ENCODE measurements around the gene LHFPL3.

LHFPL3 gene

GRCh38 chr7:104805449-104806317 lies 477.3 kb downstream of the LHFPL3 start:
- H3K4ac ChIP-seq (ENCODE audit: low read depth, low read length) = no peak overlapping the region
- no peak overlapping the region for H2BK5ac ChIP-seq (ENCODE audit: low read depth, low read length, poor library complexity)
- H3K23ac ChIP-seq (ENCODE audit: low read length) = no peak overlapping the region
- H4K12ac ChIP-seq (ENCODE audit: low read depth, low read length) = no peak overlapping the region
- no peak overlapping the region for H3K4me2 ChIP-seq (ENCODE audit: low read length)
- H4K8ac ChIP-seq (ENCODE audit: low read depth, low read length) = no peak overlapping the region
- H3K79me2 ChIP-seq (ENCODE audit: control insufficient read depth, insufficient read depth, low read length, poor library complexity) = no peaks in the 10 kb centered on the region
- no peak overlapping the region for H3K27ac ChIP-seq (ENCODE audit: low read depth, low read length)
- no peaks in the 10 kb centered on the region for H3K9me3 ChIP-seq (ENCODE audit: insufficient read depth, low read depth, low read length)
- no peaks in the 10 kb centered on the region for H3K36me3 ChIP-seq (ENCODE audit: control insufficient read depth in 1 of 2, insufficient read depth in 2 of 2, low read length in 2 of 2)
- H3K4me1 ChIP-seq (ENCODE audit: control insufficient read depth in 1 of 2, insufficient read depth in 2 of 2, low read length in 2 of 2) = no peaks in the 10 kb centered on the region
- no peaks in the 10 kb centered on the region for H3K27me3 ChIP-seq (ENCODE audit: insufficient read depth, low read length)
- no peak overlapping the region for H4K91ac ChIP-seq (ENCODE audit: low read depth, low read length)
- H2BK12ac ChIP-seq (ENCODE audit: low read length) = no peak overlapping the region
- no peak overlapping the region for H3K14ac ChIP-seq (ENCODE audit: low read length)
- H2BK120ac ChIP-seq (ENCODE audit: insufficient read depth, low read length, poor library complexity) = no peak overlapping the region
- H3K79me1 ChIP-seq (ENCODE audit: low read length) = no peaks in the 10 kb centered on the region
- no peak overlapping the region for H3K4me3 ChIP-seq (ENCODE audit: low read depth, low read length)
- no peak overlapping the region for H3K18ac ChIP-seq (ENCODE audit: low read length)
- no peak overlapping the region for H2AK5ac ChIP-seq (ENCODE audit: low read length)
- H2AFZ ChIP-seq (ENCODE audit: insufficient read depth, low read length, poor library complexity) = no peak overlapping the region
- WGBS (ENCODE audit: extremely low coverage, insufficient coverage, insufficient read length) = no CpG with 5 or more reads among the region's 8 CpGs
- no peak for DNase-seq
- H3K9ac ChIP-seq (ENCODE audit: low read length) = no peak overlapping the region

- DNase-seq = no peak
- H4K12ac ChIP-seq (ENCODE audit: low read depth, low read length) = no peak overlapping the region
- no peaks in the 10 kb centered on the region for H3K27me3 ChIP-seq (ENCODE audit: insufficient read depth, low read length)
- H2BK5ac ChIP-seq (ENCODE audit: low read depth, low read length, poor library complexity) = no peak overlapping the region
- H3K27ac ChIP-seq (ENCODE audit: low read depth, low read length) = no peak overlapping the region
- H3K79me1 ChIP-seq (ENCODE audit: low read length) = no peaks in the 10 kb centered on the region
- no peak overlapping the region for H3K18ac ChIP-seq (ENCODE audit: low read length)
- H3K9ac ChIP-seq (ENCODE audit: low read length) = no peak overlapping the region
- no peak overlapping the region for H4K91ac ChIP-seq (ENCODE audit: low read depth, low read length)
- H2BK120ac ChIP-seq (ENCODE audit: insufficient read depth, low read length, poor library complexity) = no peak overlapping the region
- no peaks in the 10 kb centered on the region for H3K36me3 ChIP-seq (ENCODE audit: control insufficient read depth in 1 of 2, insufficient read depth in 2 of 2, low read length in 2 of 2)
- WGBS (ENCODE audit: extremely low coverage, insufficient coverage, insufficient read length) = no CpG with 5 or more reads among the region's 6 CpGs
- no peaks in the 10 kb centered on the region for H3K9me3 ChIP-seq (ENCODE audit: insufficient read depth, low read depth, low read length)
- no peak overlapping the region for H2BK12ac ChIP-seq (ENCODE audit: low read length)
- no peak overlapping the region for H2AFZ ChIP-seq (ENCODE audit: insufficient read depth, low read length, poor library complexity)
- no peak overlapping the region for H3K4me3 ChIP-seq (ENCODE audit: low read depth, low read length)
- H3K23ac ChIP-seq (ENCODE audit: low read length) = no peak overlapping the region
- no peak overlapping the region for H2AK5ac ChIP-seq (ENCODE audit: low read length)
- H3K79me2 ChIP-seq (ENCODE audit: control insufficient read depth, insufficient read depth, low read length, poor library complexity) = no peaks in the 10 kb centered on the region
- no peak overlapping the region for H3K4ac ChIP-seq (ENCODE audit: low read depth, low read length)
- H3K4me1 ChIP-seq (ENCODE audit: control insufficient read depth in 1 of 2, insufficient read depth in 2 of 2, low read length in 2 of 2) = no peaks in the 10 kb centered on the region
- H3K4me2 ChIP-seq (ENCODE audit: low read length) = no peak overlapping the region
- H4K8ac ChIP-seq (ENCODE audit: low read depth, low read length) = no peak overlapping the region
- no peak overlapping the region for H3K14ac ChIP-seq (ENCODE audit: low read length)
Measured at GRCh38 chr7:104807671-104808070, 479.3 kb downstream of the LHFPL3 start.

DNA sequence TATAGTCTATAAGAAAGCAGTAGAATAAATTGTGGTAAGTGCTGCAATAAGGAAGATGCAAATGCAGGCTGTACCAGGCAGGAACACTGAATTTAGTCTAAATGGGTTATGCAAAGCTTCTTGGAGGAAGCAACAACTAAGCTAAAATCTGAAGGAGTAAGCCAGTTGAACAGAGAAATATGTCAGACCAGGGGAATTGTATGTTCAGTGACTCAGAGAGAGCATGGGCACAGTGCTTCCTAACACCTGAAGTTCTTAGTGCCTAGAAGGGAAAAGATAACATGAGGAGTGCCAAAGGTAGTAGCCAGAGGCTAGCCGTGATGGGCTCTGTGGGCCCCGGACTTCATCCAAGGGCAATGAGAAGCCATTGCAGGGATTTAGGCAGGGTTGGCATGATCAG lies 481.5 kb downstream of the LHFPL3 start:
- H4K8ac ChIP-seq (ENCODE audit: low read depth, low read length) = no peak overlapping the region
- no peak overlapping the region for H3K14ac ChIP-seq (ENCODE audit: low read length)
- DNase-seq = no peak
- no peak overlapping the region for H4K12ac ChIP-seq (ENCODE audit: low read depth, low read length)
- no peaks in the 10 kb centered on the region for H3K79me2 ChIP-seq (ENCODE audit: control insufficient read depth, insufficient read depth, low read length, poor library complexity)
- H3K27ac ChIP-seq (ENCODE audit: low read depth, low read length) = no peak overlapping the region
- H3K36me3 ChIP-seq (ENCODE audit: control insufficient read depth in 1 of 2, insufficient read depth in 2 of 2, low read length in 2 of 2) = no peaks in the 10 kb centered on the region
- no peaks in the 10 kb centered on the region for H3K4me1 ChIP-seq (ENCODE audit: control insufficient read depth in 1 of 2, insufficient read depth in 2 of 2, low read length in 2 of 2)
- H2AK5ac ChIP-seq (ENCODE audit: low read length) = no peak overlapping the region
- no peaks in the 10 kb centered on the region for H3K27me3 ChIP-seq (ENCODE audit: insufficient read depth, low read length)
- H4K91ac ChIP-seq (ENCODE audit: low read depth, low read length) = no peak overlapping the region
- H3K9me3 ChIP-seq (ENCODE audit: insufficient read depth, low read depth, low read length) = no peaks in the 10 kb centered on the region
- H2BK120ac ChIP-seq (ENCODE audit: insufficient read depth, low read length, poor library complexity) = no peak overlapping the region
- no CpG with 5 or more reads among the region's 2 CpGs for WGBS (ENCODE audit: extremely low coverage, insufficient coverage, insufficient read length)
- H3K23ac ChIP-seq (ENCODE audit: low read length) = no peak overlapping the region
- H3K4ac ChIP-seq (ENCODE audit: low read depth, low read length) = no peak overlapping the region
- no peak overlapping the region for H2AFZ ChIP-seq (ENCODE audit: insufficient read depth, low read length, poor library complexity)
- H3K18ac ChIP-seq (ENCODE audit: low read length) = no peak overlapping the region
- no peak overlapping the region for H3K4me2 ChIP-seq (ENCODE audit: low read length)
- H3K4me3 ChIP-seq (ENCODE audit: low read depth, low read length) = no peak overlapping the region
- no peak overlapping the region for H2BK12ac ChIP-seq (ENCODE audit: low read length)
- H3K79me1 ChIP-seq (ENCODE audit: low read length) = no peaks in the 10 kb centered on the region
- no peak overlapping the region for H3K9ac ChIP-seq (ENCODE audit: low read length)
- H2BK5ac ChIP-seq (ENCODE audit: low read depth, low read length, poor library complexity) = no peak overlapping the region

GRCh38 chr7:104814126-104814525 lies 485.7 kb downstream of the LHFPL3 start:
- no peak overlapping the region for H3K23ac ChIP-seq (ENCODE audit: low read length)
- no peak overlapping the region for H2AFZ ChIP-seq (ENCODE audit: insufficient read depth, low read length, poor library complexity)
- no peak overlapping the region for H3K27ac ChIP-seq (ENCODE audit: low read depth, low read length)
- no peaks in the 10 kb centered on the region for H3K79me1 ChIP-seq (ENCODE audit: low read length)
- H2BK120ac ChIP-seq (ENCODE audit: insufficient read depth, low read length, poor library complexity) = no peak overlapping the region
- no peak overlapping the region for H3K4ac ChIP-seq (ENCODE audit: low read depth, low read length)
- H3K9me3 ChIP-seq (ENCODE audit: insufficient read depth, low read depth, low read length) = no peaks in the 10 kb centered on the region
- no peak overlapping the region for H3K4me2 ChIP-seq (ENCODE audit: low read length)
- no peak overlapping the region for H2AK5ac ChIP-seq (ENCODE audit: low read length)
- WGBS (ENCODE audit: extremely low coverage, insufficient coverage, insufficient read length) = no CpG with 5 or more reads among the region's 3 CpGs
- DNase-seq = no peak
- H3K18ac ChIP-seq (ENCODE audit: low read length) = no peak overlapping the region
- no peak overlapping the region for H3K14ac ChIP-seq (ENCODE audit: low read length)
- H3K36me3 ChIP-seq (ENCODE audit: control insufficient read depth in 1 of 2, insufficient read depth in 2 of 2, low read length in 2 of 2) = no peaks in the 10 kb centered on the region
- no peaks in the 10 kb centered on the region for H3K4me1 ChIP-seq (ENCODE audit: control insufficient read depth in 1 of 2, insufficient read depth in 2 of 2, low read length in 2 of 2)
- no peak overlapping the region for H4K12ac ChIP-seq (ENCODE audit: low read depth, low read length)
- H2BK5ac ChIP-seq (ENCODE audit: low read depth, low read length, poor library complexity) = no peak overlapping the region
- no peak overlapping the region for H3K9ac ChIP-seq (ENCODE audit: low read length)
- H3K79me2 ChIP-seq (ENCODE audit: control insufficient read depth, insufficient read depth, low read length, poor library complexity) = no peaks in the 10 kb centered on the region
- no peak overlapping the region for H3K4me3 ChIP-seq (ENCODE audit: low read depth, low read length)
- H3K27me3 ChIP-seq (ENCODE audit: insufficient read depth, low read length) = no peaks in the 10 kb centered on the region
- H2BK12ac ChIP-seq (ENCODE audit: low read length) = no peak overlapping the region
- no peak overlapping the region for H4K8ac ChIP-seq (ENCODE audit: low read depth, low read length)
- H4K91ac ChIP-seq (ENCODE audit: low read depth, low read length) = no peak overlapping the region

Measured in trophoblast cell (in vitro differentiated cells and primary cell).